NCI-H1092 (cell line): ENCODE data around the gene NSMF.
"Not testable (repeated sequence)": the region's sequence is repeated elsewhere in the genome, so short reads cannot be mapped to it uniquely, and the experiment has no call there.

ENCODE experiments used
- DNase-seq: peaks from one replicate; lab custom pipeline; 2025; lab: John Stamatoyannopoulos, UW

NSMF gene

DNA sequence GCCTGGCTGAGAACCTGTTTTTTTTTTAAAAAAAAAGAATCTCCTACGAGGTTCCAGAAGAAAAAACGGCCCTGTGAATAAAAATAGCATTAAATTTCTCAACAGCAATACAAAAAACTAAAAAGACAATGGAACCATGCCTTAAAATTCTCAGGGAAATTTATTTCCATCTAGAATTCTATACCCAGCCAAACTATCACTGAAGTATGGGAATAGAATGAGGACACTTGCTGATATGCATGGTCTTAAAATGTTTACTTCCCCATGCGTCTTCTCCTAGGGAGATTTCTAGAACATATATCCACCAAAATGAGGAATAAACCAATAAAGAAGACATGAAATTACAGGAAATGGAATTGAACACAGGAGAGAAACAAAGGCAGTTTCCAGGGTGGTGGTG, 16.5 kb upstream of the NSMF start:
- no peak for DNase-seq

DNA sequence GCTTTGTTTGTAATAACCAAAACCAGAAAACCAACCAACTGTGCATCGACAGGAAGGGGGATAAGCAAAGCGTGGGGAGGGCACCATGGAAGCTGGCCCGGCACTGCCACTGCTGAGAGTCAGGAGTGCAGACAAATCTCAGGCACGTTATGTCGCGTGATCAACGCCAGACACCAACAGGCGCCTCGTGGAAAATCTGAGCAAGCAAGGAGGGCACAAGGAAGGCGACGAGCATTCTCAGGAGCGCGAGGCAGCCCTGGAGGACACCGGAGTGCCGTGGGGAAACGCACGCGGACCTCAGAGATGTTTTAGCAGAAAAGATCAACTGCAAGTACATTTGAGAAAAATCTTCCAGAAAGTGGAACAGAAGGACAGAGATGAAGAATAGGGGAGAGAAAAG, 15.1 kb upstream of the NSMF start:
- DNase-seq: no peak

DNA sequence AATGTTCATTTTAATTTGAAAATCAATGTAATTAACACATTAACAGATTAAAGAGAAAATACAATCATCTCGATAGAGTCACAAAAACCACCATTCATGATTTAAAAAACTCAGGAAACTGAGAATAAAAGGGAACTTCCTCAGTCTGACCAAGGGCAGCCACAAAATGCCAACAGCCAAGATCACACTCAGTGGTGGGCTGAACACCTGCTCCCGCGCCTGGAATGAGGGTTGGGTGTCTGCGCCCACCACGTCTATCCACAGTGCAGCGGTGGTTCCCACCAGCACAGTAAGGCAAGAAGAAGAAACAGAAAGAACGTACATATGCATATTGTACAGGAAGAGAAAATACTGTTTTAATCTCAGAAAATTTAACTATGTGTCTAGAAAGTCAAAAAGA, 11.7 kb upstream of the NSMF start:
- no peak for DNase-seq

DNA sequence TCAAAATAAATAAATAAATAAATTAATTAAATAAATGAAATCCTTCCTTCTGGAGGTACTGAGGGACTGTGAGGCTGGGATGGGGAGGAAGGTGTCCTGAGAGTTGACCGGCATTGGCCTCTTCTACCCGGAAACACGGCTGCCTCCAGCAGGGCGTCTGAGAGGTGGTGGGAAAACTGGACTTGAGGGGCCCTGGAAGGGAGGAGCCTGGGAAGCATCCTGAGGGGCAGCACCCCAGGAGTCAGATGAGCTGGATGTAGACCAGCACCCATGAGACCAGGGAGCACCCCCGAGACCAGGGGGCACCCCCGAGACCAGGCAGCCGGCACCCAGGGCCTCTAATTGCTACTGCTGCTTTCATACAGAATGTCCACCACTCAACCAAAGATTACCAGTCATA, 8.8 kb upstream of the NSMF start:
- no peak for DNase-seq

DNA sequence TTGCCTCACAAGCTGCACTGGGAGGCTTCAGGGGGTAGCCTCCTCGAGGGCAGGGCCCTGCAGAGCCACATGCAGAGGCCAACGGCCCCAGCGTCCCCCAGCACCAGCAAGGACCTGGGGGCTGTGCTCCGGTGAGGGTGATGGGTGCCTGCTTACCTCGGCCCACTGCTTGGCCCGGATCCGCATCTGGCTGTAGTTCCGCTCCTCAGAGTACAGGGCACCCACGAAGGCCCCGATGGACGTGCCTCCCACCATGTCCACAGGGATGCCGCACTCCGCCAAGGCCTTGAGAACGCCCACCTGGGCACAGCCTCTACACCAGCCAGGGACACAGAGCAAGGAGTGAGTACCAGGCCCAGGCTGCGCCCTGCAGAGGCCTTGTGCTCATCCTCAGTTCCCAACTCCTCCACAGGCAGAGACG, 8.0 kb upstream of the NSMF start:
- no peak for DNase-seq

DNA sequence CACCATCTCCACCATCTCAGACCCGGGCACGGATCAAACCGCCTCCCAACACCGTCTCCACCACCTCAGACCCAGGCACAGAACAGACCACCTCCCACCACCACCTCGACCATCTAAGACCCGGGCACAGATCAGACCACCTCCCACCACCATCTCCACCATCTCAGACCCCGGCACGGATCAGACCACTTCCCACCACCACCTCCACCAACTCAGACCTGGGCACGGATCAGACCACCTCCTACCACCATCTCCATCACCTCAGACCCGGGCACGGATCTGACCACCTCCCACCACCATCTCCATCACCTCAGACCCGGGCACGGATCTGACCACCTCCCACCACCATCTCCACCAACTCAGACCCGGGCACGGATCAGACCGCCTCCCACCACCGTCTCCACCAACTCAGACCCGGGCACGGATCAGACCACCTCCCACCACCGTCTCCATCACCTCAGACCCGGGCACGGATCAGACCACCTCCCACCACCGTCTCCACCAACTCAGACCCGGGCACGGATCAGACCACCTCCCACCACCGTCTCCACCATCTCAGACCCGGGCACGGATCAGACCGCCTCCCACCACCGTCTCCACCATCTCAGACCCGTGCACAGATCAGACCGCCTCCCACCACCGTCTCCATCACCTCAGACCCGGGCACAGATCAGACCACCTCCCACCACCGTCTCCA, 7.4 kb upstream of the NSMF start:
- DNase-seq: not testable (repeated sequence)

DNA sequence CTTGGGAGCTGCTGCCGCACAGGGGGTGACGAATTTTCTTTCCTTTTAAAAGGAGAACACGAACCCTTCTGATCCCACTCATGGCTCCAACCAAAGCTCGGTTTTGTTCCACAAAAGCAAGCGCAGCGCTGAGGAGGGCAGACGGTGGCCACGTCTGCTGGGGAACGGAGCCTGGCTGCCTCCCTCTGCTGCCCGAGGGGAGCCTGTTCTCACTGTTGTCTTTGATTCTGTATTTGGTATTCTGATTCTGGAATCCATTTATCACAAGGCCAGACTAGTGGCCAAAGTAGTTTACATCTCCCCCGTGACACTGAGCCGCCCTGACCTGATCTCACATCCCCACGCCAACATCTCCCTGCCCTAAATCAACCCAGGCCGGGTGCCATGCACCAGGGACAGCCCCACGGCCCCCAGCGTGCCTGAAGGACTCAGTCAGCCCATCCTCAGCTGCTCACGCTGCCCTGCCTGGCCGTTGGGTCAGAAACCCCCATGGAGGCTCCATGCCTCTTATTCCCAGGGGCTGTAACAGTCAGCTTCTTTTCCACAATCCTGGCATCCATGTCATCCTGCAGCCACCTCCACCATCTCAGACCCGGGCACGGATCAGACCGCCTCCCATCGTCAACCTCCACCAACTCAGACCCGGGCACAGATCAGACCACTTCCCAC, 6.7 kb upstream of the NSMF start:
- no peak for DNase-seq

DNA sequence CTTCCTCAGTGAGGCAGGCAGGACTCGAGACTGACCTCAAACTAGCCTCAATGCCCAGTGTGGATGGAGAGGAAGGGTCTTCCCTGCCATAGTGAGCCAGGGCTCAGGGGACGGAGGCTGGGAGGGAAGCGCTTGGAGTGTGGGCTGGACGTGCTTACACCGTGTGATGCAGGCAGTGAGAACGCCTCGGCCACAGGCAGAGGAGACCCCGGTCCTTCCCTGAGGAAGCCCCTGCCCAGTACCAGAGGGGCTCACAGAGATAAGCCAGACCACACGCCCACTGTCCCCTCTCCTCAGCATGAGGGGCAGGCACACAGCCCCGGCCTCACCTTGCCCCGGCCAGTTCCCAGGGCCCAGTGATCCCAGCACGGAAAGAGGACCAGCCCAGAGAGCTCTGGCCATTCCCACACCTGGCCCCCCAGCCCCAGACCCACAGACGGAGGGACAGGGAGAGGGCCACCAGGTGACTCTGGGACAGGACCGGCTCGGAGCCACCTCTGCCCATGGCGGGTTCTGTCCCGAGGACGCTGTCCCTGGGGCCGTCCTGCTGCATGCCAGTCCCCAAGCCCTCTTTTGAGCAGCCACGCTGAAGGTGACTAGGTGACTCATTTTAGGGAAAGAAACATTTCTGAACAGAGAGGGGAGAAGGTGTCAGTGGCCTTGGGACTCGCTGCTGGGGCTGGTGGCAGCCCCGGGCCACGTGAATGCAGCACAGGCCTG, 6.0 kb upstream of the NSMF start:
- no peak for DNase-seq

DNA sequence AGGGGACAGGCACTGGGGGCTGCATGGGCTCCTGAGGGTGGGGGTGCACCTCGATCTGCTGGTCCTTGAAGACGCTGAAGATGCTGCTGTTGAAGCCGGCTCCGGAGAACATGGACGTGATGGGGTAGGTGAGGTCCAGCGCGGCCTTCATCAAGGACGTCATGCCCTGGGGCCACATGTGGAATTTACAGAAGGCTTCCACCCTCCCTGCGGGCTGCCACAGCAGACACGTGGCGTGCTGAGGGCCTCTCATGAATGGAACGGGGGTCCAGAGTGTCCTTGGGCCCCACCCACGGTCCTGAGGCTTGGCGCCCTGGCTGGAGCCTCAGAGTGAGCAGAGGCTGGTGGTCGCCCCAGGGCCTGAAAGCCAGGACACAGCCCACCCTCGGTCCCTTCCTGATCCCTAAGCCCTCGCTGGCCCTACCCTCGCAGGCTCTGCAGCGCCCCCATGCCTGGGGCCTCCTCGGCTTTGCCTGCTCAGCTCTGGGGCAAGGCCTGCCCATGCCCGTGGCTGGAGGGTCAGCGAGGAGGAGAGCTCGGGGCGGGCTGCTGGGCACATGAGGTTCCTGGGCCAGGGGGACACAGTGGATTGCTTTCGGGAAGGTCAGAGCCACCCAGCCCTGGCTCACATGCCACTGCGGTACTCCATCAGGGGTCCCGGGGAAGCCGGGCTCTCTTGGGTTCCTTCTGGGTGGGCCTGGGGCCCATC, 5.3 kb upstream of the NSMF start:
- DNase-seq: no peak

DNA sequence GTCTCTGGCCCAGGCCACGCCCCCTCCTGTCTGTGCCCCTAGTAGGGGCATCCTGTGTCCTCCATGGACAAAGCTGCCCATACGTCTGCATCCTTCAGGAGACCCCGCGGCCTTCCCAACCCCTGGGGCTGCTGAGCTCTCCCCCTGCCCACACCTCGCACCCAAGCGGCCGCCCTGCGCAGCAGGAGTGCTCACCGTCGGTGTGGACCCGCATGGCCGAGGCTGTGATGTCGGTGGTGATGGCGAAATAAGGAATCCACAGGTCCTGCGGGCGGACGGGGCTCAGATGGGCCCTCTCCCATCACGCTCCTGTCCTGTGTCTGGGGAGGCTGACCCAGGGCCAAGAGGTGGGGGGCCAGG, 4.8 kb upstream of the NSMF start:
- no peak for DNase-seq

DNA sequence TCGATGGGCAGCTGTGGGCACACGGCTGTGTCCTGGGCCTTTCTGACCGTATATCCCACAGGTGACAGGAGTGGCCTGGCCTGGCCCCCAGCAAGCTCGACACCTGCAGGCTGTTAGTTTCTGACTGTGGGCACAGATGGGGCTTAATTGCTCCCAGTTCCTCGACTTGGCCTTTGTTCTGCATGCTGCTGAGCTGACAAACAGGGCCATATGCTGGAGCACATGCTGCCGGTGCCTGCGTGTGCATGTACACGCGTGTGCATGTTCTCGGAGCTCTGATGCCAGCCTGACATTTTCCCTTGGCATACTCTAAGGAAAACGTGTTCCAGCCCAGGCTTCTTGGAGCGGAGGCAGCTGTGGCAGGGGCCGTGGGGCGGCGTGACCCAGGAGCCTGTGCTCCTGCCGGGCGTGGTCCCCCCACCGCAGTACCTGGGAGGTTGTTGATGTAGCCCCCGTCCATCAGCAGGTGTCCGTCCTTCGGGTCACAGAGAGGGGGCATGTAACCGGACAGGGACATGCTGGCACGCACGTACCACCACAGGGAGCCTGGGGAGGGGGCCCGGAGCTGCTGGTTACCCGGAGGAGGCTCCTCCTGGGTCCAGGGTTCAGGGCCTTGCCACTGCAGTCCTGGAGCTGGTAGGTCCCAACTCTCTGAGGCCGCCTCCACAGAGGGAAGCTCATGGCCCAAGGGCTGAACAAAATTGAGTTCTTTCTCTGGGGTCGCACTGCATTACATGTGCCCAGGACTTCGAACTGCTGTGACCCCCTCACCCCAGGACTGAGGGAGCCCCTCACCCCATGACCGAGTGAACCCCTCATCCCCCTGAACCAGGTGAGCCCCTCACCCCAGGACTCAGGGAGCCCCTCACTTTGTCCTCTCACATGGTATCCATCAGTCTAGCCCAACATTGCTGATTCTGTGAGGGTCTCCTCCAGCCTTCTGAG, 4.1 kb upstream of the NSMF start:
- DNase-seq: no peak

DNA sequence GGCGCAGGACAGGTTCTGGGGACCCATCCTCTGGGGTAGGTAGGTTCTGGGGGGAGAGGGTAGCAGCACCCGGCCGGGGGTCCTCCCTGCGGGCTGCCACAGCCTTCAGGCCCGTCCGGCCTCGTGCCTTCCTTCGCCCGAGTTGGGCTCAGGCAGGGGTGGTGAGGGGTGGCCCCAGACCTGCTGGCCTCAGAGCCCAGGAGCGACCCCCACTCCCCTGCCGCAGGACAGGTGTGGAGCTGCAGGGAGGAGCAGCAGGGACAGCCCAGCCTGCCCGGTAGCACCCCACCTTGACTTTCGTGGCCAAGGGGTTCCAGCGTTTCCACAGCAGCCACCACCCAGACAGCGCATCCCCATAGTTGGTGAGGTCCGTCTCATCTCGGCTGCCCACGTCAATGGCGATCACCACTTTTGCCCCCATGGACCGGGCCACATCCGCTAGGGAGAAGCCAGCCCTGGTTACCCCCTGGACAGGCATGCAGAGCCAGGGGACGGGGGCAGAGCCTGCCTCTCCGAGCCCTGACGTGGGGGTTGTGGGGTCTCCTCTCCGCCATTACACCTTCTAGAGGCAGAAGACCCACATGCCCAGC, 3.4 kb upstream of the NSMF start:
- DNase-seq: no peak

DNA sequence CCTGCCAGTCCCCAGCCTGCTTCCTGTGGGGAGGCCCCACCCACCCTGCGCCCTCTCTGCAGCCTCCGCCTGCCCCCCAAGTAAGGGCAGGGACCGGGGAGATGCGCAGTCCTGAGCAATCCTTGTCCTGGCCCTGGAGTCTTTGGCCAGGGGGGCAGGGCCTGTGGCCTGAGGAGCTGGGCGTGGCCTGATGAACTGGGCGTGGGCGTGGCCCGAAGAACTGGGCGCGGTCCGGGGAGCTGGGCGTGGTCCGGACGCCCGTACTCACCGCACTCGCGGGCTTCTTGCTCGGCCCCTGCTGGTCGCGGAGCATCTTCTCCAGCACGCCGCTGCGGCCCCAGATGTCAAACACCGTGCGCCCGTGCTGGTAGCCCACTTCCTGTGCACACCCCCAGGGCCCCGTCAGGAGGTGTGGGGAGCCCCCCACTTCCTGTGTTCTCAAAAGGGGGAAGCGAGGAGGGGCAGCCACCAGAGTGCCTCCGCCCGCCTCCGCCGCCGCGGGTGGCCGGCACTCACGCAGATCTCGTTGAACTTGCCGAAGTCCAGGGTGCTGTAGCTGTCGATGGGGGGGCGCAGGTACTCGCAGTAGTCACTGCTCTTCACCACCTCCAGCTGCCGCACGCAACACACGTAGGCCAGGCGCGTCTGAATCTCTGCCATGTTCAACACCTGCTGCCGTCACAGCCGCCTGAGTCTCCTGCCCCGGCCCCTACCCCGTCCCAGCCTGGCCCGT, 2.7 kb upstream of the NSMF start:
- DNase-seq: no peak

DNA sequence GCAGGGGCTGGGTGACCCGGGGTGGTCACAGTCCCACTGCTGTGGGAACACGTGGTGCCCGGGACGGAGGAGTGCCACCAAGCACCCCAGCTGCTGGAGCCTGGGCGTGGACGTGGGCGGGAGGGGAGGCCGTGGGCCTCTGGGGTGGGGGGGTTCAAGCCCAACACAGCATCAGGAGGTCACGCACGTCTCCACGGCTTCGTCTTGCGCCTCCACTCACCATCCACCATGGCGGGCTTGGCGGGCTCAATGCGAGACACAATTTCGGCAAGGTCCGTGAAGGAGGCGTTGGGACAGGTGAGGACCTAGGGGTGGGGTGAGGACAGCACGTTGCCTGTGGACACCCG, 2.2 kb upstream of the NSMF start:
- DNase-seq: no peak

DNA sequence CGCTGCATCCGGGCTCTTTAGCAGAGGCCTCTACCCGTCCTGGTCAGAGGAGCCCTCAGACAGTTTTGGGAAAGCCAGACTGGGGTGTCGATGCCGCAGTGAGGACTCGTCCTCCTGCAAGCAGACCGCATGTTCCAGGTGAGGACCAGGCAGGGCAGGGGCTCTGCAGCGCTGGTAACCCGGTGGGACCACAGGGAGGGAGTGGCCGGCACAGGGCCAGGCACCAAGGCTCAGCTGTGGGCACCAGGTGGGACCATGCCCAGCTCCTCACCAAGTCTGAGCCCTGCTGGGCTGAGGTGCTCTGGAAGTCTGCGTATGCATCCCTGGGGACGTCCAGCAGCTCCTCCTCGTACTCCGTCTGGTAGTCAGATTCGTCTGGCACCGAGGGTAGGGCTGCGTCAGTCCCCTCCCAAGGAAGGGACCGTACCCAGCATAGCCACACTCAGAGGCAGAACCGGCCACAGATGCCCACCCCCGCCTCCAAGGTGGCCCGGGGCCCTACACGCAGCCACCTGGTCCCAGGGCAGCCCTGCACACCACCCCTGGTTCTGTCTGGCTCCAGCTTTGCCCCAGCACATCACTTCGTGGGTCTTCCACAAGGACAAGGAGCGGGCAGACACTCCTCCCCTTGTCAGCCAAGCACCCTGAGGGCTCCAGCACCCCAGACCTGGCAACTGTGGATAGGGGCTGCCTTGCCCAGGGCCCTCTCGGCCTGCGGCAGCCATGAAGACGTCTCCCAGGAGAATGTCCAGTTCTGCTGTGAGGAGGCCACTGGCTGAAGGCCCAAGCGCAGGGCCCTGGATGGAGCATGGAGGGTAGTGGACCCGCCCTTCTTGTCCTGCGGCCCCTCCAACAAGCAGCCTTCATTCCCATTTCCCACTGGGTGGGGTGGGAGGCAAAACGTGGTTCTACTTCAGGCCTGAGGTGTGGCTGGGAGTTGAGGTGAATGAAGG, 1.5 kb upstream of the NSMF start:
- DNase-seq: no peak

DNA sequence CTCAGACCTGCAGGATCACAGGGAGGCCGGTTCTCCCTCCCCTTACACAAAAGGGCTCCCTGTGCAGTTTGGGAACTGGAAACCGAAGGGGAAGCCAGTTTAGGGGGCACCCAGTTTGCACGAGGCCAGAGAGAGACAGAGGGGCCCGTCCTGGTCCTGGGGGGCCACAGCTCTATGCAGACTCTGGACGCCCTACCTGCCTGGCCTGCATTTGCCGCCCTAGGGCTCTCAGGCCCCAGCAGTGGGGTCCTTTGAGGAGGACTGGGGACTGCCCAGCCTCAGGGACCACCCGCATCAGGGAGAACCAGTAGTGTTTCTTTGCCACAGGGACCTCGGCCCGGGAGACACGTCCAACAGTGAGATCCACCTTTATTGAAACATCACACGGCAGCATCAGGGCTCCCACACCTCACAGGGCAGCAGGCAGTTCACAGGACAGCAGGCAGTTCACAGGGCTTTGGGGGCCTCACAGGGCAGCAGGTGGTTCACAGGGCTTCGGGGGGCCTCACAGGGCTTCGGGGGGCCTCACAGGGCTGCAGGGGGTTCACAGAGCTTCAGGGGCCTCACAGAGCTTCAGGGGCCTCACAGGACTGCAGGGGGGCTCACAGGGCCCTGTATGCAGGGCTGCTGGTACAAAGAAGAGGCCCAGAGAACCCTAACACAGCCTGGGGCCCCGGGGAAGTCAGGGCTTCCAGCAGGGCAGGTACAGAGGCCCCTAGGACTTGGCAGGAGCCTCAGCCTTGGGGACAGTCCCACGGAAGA, 648 bp upstream of the NSMF start:
- DNase-seq: no peak

DNA sequence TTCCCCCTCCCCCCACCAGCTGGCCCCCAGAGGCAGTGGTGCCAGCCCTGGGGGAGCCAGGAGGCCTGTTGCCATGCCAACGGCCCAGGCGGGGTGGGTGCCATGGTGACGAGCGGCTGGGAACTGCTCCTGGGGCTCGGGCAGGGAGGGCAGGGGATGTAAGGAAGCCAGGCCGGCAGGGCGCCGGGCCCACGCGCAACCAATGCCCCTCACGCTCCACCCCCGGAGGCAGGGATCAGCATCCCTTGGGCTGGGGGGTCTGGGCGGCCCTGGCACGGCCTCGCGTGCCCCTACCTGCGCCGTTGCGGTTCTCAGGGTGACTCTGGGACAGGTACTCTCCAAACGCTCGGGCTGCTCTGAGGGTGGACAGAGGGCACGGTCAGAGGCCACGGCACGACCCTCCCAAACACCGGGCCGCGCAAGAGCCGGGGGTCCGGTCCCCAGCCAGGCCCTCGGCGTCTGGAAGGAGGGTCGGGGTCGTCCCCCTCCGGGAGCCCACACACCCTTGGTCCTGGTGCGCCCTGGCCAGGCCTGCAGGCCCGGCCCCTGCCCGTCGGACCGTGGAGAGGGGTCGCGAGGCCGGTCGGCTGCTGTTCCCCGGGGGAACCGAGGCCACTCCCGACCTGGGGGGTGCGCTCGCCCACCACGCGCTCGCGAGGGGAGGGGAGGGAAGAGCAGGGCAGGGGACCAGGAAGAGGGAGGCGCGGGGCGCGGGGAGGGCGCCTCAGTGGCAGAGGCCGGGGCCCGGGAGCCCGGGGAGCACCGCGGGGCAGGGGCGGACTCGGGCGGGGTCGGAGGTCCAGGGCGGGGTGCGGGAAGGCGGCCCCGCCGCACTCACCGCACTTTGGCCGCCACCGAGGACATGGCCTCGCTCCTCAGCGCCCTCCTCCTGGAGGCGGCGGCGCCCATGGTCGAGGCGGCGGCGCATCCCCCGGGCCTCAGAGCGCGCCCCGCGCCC, 661 bp downstream of the NSMF start:
- peak; percentile 52 for DNase-seq
